Measurements from ENCODE around the gene EMP1. TPM values are rescaled to one million over a fixed set of nuclear protein-coding genes. Genes with fewer than 3 reads are reported as not detected.

Gene EMP1
- polyA plus RNA-seq, 3 donors, result 2.7 to 6.3 (median 3.1) TPM

DNA sequence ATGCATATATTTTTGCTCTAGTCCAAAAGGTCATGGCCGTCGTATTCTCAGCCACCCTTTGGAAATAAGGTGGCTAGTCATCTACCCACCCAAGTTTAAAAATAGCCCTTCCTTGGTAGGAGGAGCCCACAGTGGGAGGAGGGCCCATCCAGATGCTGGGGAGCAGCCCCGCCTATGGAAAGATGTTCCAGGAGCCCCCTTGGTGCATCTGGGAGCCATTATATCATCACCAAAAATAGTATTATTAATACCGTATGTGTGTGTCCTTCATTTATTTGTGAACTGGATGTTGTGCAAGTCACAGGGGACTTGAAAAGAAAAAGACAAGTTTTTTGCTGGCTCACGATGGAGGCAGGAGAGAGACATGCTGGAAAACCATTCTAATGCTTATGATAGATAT, 34.0 kb downstream of the EMP1 start:
- H3K4me3 Mint-ChIP-seq, result no peak overlapping the region
- no peak overlapping the region for H3K4me2 ChIP-seq (replicated peaks; ENCODE audit: extremely low read depth, low read length, poor library complexity, severe bottlenecking)
- TF ChIP-seq, protein P1, sequence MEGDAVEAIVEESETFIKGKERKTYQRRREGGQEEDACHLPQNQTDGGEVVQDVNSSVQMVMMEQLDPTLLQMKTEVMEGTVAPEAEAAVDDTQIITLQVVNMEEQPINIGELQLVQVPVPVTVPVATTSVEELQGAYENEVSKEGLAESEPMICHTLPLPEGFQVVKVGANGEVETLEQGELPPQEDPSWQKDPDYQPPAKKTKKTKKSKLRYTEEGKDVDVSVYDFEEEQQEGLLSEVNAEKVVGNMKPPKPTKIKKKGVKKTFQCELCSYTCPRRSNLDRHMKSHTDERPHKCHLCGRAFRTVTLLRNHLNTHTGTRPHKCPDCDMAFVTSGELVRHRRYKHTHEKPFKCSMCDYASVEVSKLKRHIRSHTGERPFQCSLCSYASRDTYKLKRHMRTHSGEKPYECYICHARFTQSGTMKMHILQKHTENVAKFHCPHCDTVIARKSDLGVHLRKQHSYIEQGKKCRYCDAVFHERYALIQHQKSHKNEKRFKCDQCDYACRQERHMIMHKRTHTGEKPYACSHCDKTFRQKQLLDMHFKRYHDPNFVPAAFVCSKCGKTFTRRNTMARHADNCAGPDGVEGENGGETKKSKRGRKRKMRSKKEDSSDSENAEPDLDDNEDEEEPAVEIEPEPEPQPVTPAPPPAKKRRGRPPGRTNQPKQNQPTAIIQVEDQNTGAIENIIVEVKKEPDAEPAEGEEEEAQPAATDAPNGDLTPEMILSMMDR (IDR thresholded peaks at IDR 0.05), result no peak
- H3K36me3 ChIP-seq (replicated peaks in 1 of 2; ENCODE audit: control insufficient read depth in 1 of 2, insufficient read depth in 2 of 2, low read length in 2 of 2), result no peaks in the 10 kb centered on the region
- H3K27ac ChIP-seq (ENCODE audit: low read depth in 1 of 2, low read length in 2 of 2), result no peak overlapping the region
- no peak overlapping the region for H3K4me3 ChIP-seq (replicated peaks in 1 of 3; ENCODE audit: low read depth in 2 of 3, low read length in 3 of 3)
- WGBS (ENCODE audit: insufficient coverage), result no CpG with 5 or more reads among the region's 5 CpGs
- intact Hi-C loops (cut with micrococcal nuclease), result loop anchor here (5.0 to 10.0 kb wide), 2 partner anchors 313 to 446 kb away; partner anchors contain the start of gene APOLD1 (in 1 of the 2)
- H3K9me3 ChIP-seq (replicated peaks in 1 of 2; ENCODE audit: control insufficient read depth in 1 of 2, insufficient read depth in 1 of 2, low read length in 2 of 2), result no peaks in the 10 kb centered on the region
- no peaks in the 10 kb centered on the region for H3K27me3 ChIP-seq (ENCODE audit: control insufficient read depth in 2 of 2, insufficient read depth in 2 of 2, low read length in 2 of 2)
- H3K4me1 ChIP-seq (ENCODE audit: control insufficient read depth in 1 of 2, insufficient read depth in 2 of 2, low read length in 2 of 2), result no peaks in the 10 kb centered on the region
- no peaks in the 10 kb centered on the region for H3K36me3 Mint-ChIP-seq
- no peaks in the 10 kb centered on the region for H3K4me1 Mint-ChIP-seq
- no peak for DNase-seq
- peaks cover 0 to 9% (median 0%) of the 10 kb centered on the region in 7 donors for H3K9me3 Mint-ChIP-seq
- peaks cover 2 to 5% (median 2%) of the 10 kb centered on the region in 3 donors for H3K27me3 Mint-ChIP-seq (ENCODE audit: low read depth in 3 of 3)
- no peaks in the 10 kb centered on the region for H3K79me2 ChIP-seq (ENCODE audit: insufficient read depth, low read length)
- H3K27ac Mint-ChIP-seq, result no peak overlapping the region
- H3K9ac ChIP-seq (ENCODE audit: insufficient read depth, low read length, poor library complexity, severe bottlenecking), result no peak overlapping the region
- H4K20me1 ChIP-seq (ENCODE audit: insufficient read depth, low read length), result no peaks in the 10 kb centered on the region
- H2AFZ ChIP-seq (ENCODE audit: insufficient read depth, low read depth, low read length, poor library complexity, severe bottlenecking), result no peak overlapping the region

DNA sequence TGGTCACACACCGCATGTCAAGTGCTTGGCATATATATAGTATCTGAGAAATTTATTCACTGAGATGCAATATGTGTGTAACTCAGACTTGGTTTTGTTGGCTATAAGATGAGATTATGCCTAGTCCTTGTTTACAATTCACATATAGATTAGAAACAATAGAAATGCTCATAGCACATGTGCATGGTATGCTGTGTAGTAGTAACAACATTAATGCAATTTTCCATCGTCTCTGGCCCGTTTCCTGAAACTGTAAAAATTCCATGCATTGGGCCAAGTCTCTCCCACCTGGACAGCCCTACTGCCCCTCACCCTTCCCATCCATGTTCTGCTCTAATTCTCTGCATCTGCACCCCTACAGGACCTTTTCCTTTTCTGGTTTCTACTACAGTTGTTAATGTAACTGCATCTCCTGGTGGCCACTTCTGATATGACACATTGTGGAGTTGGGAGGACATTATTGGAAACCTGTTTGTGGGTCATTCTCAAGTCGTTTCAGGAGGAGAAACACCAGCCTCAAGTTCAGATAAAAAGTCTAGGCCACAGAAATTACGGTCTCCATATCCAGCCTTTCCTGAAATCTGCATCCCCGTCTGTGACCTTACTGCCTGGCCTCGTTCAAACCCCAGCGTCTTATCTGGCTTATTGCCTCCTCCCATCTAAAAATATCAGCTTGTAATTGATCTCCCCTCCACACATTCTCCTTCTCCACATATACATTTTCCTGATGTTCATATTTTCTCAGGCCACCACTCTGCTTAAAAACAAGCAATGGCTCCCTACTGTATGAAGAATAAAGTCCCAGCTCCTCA, 37.5 kb downstream of the EMP1 start:
- Mint-ChIP-seq H3K36me3 (no peaks in the 10 kb centered on the region), H3K4me3 (no peak overlapping the region), H3K27me3 (ENCODE audit: low read depth in 3 of 3) (peaks cover 2 to 3% (median 2%) of the 10 kb centered on the region in 3 donors), H3K4me1 (no peaks in the 10 kb centered on the region), H3K27ac (peak overlapping the region in 1 of 7 donors; percentile 48), H3K9me3 (peaks cover 0 to 9% (median 0%) of the 10 kb centered on the region in 7 donors)
- H3K27ac ChIP-seq (ENCODE audit: low read depth in 1 of 2, low read length in 2 of 2), result no peak overlapping the region
- intact Hi-C loops (cut with micrococcal nuclease), result loop anchor here (5.0 to 10.0 kb wide), 2 partner anchors 317 to 449 kb away; partner anchors contain the start of gene APOLD1 (in 1 of the 2)
- 78% methylated on average over 6 of the region's 8 CpGs for WGBS (ENCODE audit: insufficient coverage)
- H2AFZ ChIP-seq (ENCODE audit: insufficient read depth, low read depth, low read length, poor library complexity, severe bottlenecking), result no peak overlapping the region
- no peaks in the 10 kb centered on the region for H3K79me2 ChIP-seq (ENCODE audit: insufficient read depth, low read length)
- TF ChIP-seq, protein P1 (IDR thresholded peaks at IDR 0.05), result peak; percentile 82
- no peak overlapping the region for H3K4me2 ChIP-seq (replicated peaks; ENCODE audit: extremely low read depth, low read length, poor library complexity, severe bottlenecking)
- H4K20me1 ChIP-seq (ENCODE audit: insufficient read depth, low read length), result no peaks in the 10 kb centered on the region
- no peak overlapping the region for H3K4me3 ChIP-seq (replicated peaks in 1 of 3; ENCODE audit: low read depth in 2 of 3, low read length in 3 of 3)
- H3K36me3 ChIP-seq (replicated peaks in 1 of 2; ENCODE audit: control insufficient read depth in 1 of 2, insufficient read depth in 2 of 2, low read length in 2 of 2), result no peaks in the 10 kb centered on the region
- H3K4me1 ChIP-seq (ENCODE audit: control insufficient read depth in 1 of 2, insufficient read depth in 2 of 2, low read length in 2 of 2), result no peaks in the 10 kb centered on the region
- no peaks in the 10 kb centered on the region for H3K9me3 ChIP-seq (replicated peaks in 1 of 2; ENCODE audit: control insufficient read depth in 1 of 2, insufficient read depth in 1 of 2, low read length in 2 of 2)
- no peaks in the 10 kb centered on the region for H3K27me3 ChIP-seq (ENCODE audit: control insufficient read depth in 2 of 2, insufficient read depth in 2 of 2, low read length in 2 of 2)
- no peak overlapping the region for H3K9ac ChIP-seq (ENCODE audit: insufficient read depth, low read length, poor library complexity, severe bottlenecking)
- DNase-seq, result peak; percentile 4 to 32 (median 16)

Measured in CD14-positive monocyte (primary cell).